Left hindlimb (tissue), 1 donor: ENCODE data around the gene SFI1.
"Not testable (repeated sequence)": the region's sequence is repeated elsewhere in the genome, so short reads cannot be mapped to it uniquely, and the experiment has no call there.

ENCODE experiments used
- DNase-seq: peaks from one replicate; pipeline ENCODE4 v3.0.0-alpha.2; 2018

SFI1 gene

GRCh38 chr22:31590161-31590560 lies 93.8 kb downstream of the SFI1 start:
- not testable (repeated sequence) for DNase-seq

GRCh38 chr22:31595271-31595670 lies 98.9 kb downstream of the SFI1 start:
- no peak for DNase-seq

GRCh38 chr22:31602259-31602952 lies 106.1 kb downstream of the SFI1 start:
- no peak for DNase-seq

- no peak for DNase-seq
Measured at GRCh38 chr22:31603081-31603525, 106.8 kb downstream of the SFI1 start.

GRCh38 chr22:31603574-31603973 lies 107.2 kb downstream of the SFI1 start:
- DNase-seq: no peak

GRCh38 chr22:31604137-31604705 lies 107.9 kb downstream of the SFI1 start:
- DNase-seq: no peak

GRCh38 chr22:31604746-31605705 lies 108.7 kb downstream of the SFI1 start:
- no peak for DNase-seq

- no peak for DNase-seq
Measured at GRCh38 chr22:31605851-31606585, 109.7 kb downstream of the SFI1 start.

GRCh38 chr22:31607696-31608095 lies 111.4 kb downstream of the SFI1 start:
- DNase-seq: no peak

- no peak for DNase-seq
Measured at GRCh38 chr22:31609716-31610115, 113.4 kb downstream of the SFI1 start.

- no peak for DNase-seq
Measured at GRCh38 chr22:31610611-31611010, 114.3 kb downstream of the SFI1 start.

- DNase-seq: no peak
Measured at GRCh38 chr22:31611061-31611760, 114.9 kb downstream of the SFI1 start.

- DNase-seq: no peak
Measured at GRCh38 chr22:31612891-31613285, 116.6 kb downstream of the SFI1 start.

GRCh38 chr22:31613286-31613903 lies 117.1 kb downstream of the SFI1 start:
- no peak for DNase-seq

- no peak for DNase-seq
Measured at GRCh38 chr22:31613904-31614296, 117.6 kb downstream of the SFI1 start.

- no peak for DNase-seq
Measured at GRCh38 chr22:31614781-31615490, 118.6 kb downstream of the SFI1 start.

- no peak for DNase-seq
Measured at GRCh38 chr22:31615491-31615860, 119.1 kb downstream of the SFI1 start.

GRCh38 chr22:31615940-31616314 lies 119.6 kb downstream of the SFI1 start:
- no peak for DNase-seq

GRCh38 chr22:31616315-31616980 lies 120.1 kb downstream of the SFI1 start:
- DNase-seq: no peak

- no peak for DNase-seq
Measured at GRCh38 chr22:31618057-31618456, 121.7 kb downstream of the SFI1 start.
